Measurements from ENCODE around the gene TUFT1. TPM values are rescaled to one million over a fixed set of nuclear protein-coding genes. Genes with fewer than 3 reads are reported as not detected.

TUFT1 gene
- total RNA-seq, 1 donor from 2014 or later = 7.5 TPM

- Mint-ChIP-seq H3K4me3 (no peak overlapping the region), H3K27ac (ENCODE audit: unreplicated experiment) (no peak overlapping the region), H3K4me1 (peaks cover 2% of the 10 kb centered on the region), H3K9me3 (no peaks in the 10 kb centered on the region), H3K36me3 (ENCODE audit: low read depth) (no peaks in the 10 kb centered on the region), H3K27me3 (ENCODE audit: low read depth) (no peaks in the 10 kb centered on the region)
- TF ChIP-seq CTCF (conservative IDR thresholded peaks at IDR 0.05) = no peak
- no peak for DNase-seq (ENCODE audit: low read depth, low spot score)
These were observed 15.9 kb downstream of the TUFT1 start for GRCh38 chr1:151556052-151556451.

- Mint-ChIP-seq H3K27ac (ENCODE audit: unreplicated experiment) (no peak overlapping the region), H3K4me3 (no peak overlapping the region), H3K27me3 (ENCODE audit: low read depth) (no peaks in the 10 kb centered on the region), H3K9me3 (no peaks in the 10 kb centered on the region), H3K4me1 (peaks cover 16% of the 10 kb centered on the region), H3K36me3 (ENCODE audit: low read depth) (peaks cover 2% of the 10 kb centered on the region)
- TF ChIP-seq CTCF (conservative IDR thresholded peaks at IDR 0.05) = no peak
- no peak for DNase-seq (ENCODE audit: low read depth, low spot score)
These were observed 22.6 kb downstream of the TUFT1 start for GRCh38 chr1:151562661-151563060.

GRCh38 chr1:151563376-151563775 is 23.3 kb downstream of the TUFT1 start:
- Mint-ChIP-seq H3K27ac (ENCODE audit: unreplicated experiment) (no peak overlapping the region), H3K4me1 (peaks cover 16% of the 10 kb centered on the region), H3K4me3 (no peak overlapping the region), H3K27me3 (ENCODE audit: low read depth) (no peaks in the 10 kb centered on the region), H3K9me3 (no peaks in the 10 kb centered on the region), H3K36me3 (ENCODE audit: low read depth) (peaks cover 2% of the 10 kb centered on the region)
- DNase-seq (ENCODE audit: low read depth, low spot score) = no peak
- no peak for TF ChIP-seq CTCF (conservative IDR thresholded peaks at IDR 0.05)

GRCh38 chr1:151565502-151566189 is 25.5 kb downstream of the TUFT1 start:
- no peak overlapping the region for H3K4me3 Mint-ChIP-seq
- no peaks in the 10 kb centered on the region for H3K27me3 Mint-ChIP-seq (ENCODE audit: low read depth)
- H3K36me3 Mint-ChIP-seq (ENCODE audit: low read depth) = peaks cover 5% of the 10 kb centered on the region
- DNase-seq (ENCODE audit: low read depth, low spot score) = no peak
- no peak for TF ChIP-seq CTCF (conservative IDR thresholded peaks at IDR 0.05)
- peak overlapping the region; percentile 93 for H3K27ac Mint-ChIP-seq (ENCODE audit: unreplicated experiment)
- no peaks in the 10 kb centered on the region for H3K9me3 Mint-ChIP-seq
- peaks cover 16% of the 10 kb centered on the region for H3K4me1 Mint-ChIP-seq

- Mint-ChIP-seq H3K9me3 (no peaks in the 10 kb centered on the region), H3K27ac (ENCODE audit: unreplicated experiment) (no peak overlapping the region), H3K4me3 (no peak overlapping the region), H3K36me3 (ENCODE audit: low read depth) (peaks cover 3% of the 10 kb centered on the region), H3K27me3 (ENCODE audit: low read depth) (no peaks in the 10 kb centered on the region), H3K4me1 (peaks cover 16% of the 10 kb centered on the region)
- TF ChIP-seq CTCF (conservative IDR thresholded peaks at IDR 0.05) = no peak
- DNase-seq (ENCODE audit: low read depth, low spot score) = no peak
These were observed 28.5 kb downstream of the TUFT1 start for GRCh38 chr1:151568626-151569088.
